Ishikawa (cell line): ENCODE results near the gene KRT23.

ENCODE experiments used
- CEBPB ChIP-seq: IDR thresholded peaks from 2 replicates; pipeline ENCODE4 v1.6.1; 2012
- CREB1 ChIP-seq: IDR thresholded peaks from 2 replicates; pipeline ENCODE4 v1.6.1; 2012; ENCODE audit warnings: low read depth
- EGR1 ChIP-seq: IDR thresholded peaks from 2 replicates; pipeline ENCODE4 v1.6.1; 2012
- EP300 ChIP-seq: IDR thresholded peaks from 2 replicates; pipeline ENCODE4 v1.6.1; 2012; ENCODE audit warnings: borderline replicate concordance
- FOXM1 ChIP-seq: IDR thresholded peaks from 2 replicates; pipeline ENCODE4 v1.6.1; 2012; ENCODE audit warnings: low read depth, borderline replicate concordance
- MAX ChIP-seq: IDR thresholded peaks from 2 replicates; pipeline ENCODE4 v1.6.1; 2012
- NFIC ChIP-seq: IDR thresholded peaks from 2 replicates; pipeline ENCODE4 v1.6.1; 2012
- RAD21 ChIP-seq: IDR thresholded peaks from 2 replicates; pipeline ENCODE4 v1.6.1; 2012; ENCODE audit warnings: low read depth
- REST ChIP-seq: IDR thresholded peaks from 2 replicates; pipeline ENCODE4 v1.6.1; 2012; ENCODE audit warnings: low read depth, mild to moderate bottlenecking
- TAF1 ChIP-seq: IDR thresholded peaks from 2 replicates; pipeline ENCODE4 v1.6.1; 2012; ENCODE audit warnings: low read depth, mild to moderate bottlenecking
- TCF12 ChIP-seq: IDR thresholded peaks from 2 replicates; pipeline ENCODE4 v1.6.1; 2012; ENCODE audit warnings: low read depth
- TEAD4 ChIP-seq: IDR thresholded peaks from 2 replicates; pipeline ENCODE4 v1.6.1; 2012
- USF1 ChIP-seq: IDR thresholded peaks from 2 replicates; pipeline ENCODE4 v1.6.1; 2012
- YY1 ChIP-seq: IDR thresholded peaks from 2 replicates; pipeline ENCODE4 v1.6.1; 2012; ENCODE audit warnings: low read depth
- ZBTB7A ChIP-seq: IDR thresholded peaks from 2 replicates; pipeline ENCODE4 v1.6.1; 2012; ENCODE audit warnings: low read depth

Gene KRT23

GRCh38 chr17:40980596-40980995, 43.1 kb upstream of the KRT23 start:
- TF ChIP-seq TAF1 (no peak), NFIC (no peak), TEAD4 (no peak), RAD21 (no peak), TCF12 (no peak), EP300 (no peak), CREB1 (no peak), USF1 (no peak)

GRCh38 chr17:40980117-40980516, 42.7 kb upstream of the KRT23 start:
- TF ChIP-seq TCF12: no peak
- no peak for TF ChIP-seq REST
- TF ChIP-seq TEAD4: no peak
- TF ChIP-seq EGR1: no peak
- no peak for TF ChIP-seq ZBTB7A
- TF ChIP-seq FOXM1: no peak
- no peak for TF ChIP-seq CREB1

GRCh38 chr17:40978575-40979151, 41.2 kb upstream of the KRT23 start:
- TF ChIP-seq CREB1 (no peak), RAD21 (no peak), MAX (no peak), EGR1 (no peak), TAF1 (no peak), TEAD4 (no peak), NFIC (no peak), FOXM1 (no peak), USF1 (no peak), YY1 (no peak), CEBPB (no peak), TCF12 (no peak), EP300 (no peak), ZBTB7A (no peak), REST (no peak)

- TF ChIP-seq CEBPB: no peak
- no peak for TF ChIP-seq ZBTB7A
- no peak for TF ChIP-seq REST
- TF ChIP-seq YY1: no peak
- TF ChIP-seq TAF1: no peak
- no peak for TF ChIP-seq CREB1
- TF ChIP-seq EGR1: no peak
- TF ChIP-seq MAX: no peak
- TF ChIP-seq RAD21: no peak
- TF ChIP-seq TEAD4: no peak
- TF ChIP-seq EP300: no peak
- TF ChIP-seq FOXM1: no peak
- no peak for TF ChIP-seq USF1
- TF ChIP-seq TCF12: no peak
- no peak for TF ChIP-seq NFIC
Measured at GRCh38 chr17:40975516-40975915, 38.1 kb upstream of the KRT23 start.
